ENCODE data around the gene PATE3. TPM values are rescaled to one million over a fixed set of nuclear protein-coding genes. Genes with fewer than 3 reads are reported as not detected.

The PATE3 gene
- total and polyA plus RNA-seq, 2 of the 4 experiments (the other 2 are of a cell fraction), result not detected

- 67% methylated on average over 3 of the region's 7 CpGs; no CpG with 5 or more reads in 1 of the 2 experiments for WGBS, 2 experiments (ENCODE audit: extremely low coverage in 2 of 2, insufficient read length in 1 of 2)
- TF ChIP-seq FOS (IDR thresholded peaks at IDR 0.05; ENCODE audit: low read depth, low read length) (no peak), CEBPB (IDR thresholded peaks at IDR 0.05; ENCODE audit: low read depth, low read length) (no peak), CTCF (conservative IDR thresholded peaks at IDR 0.05; ENCODE audit: low read depth, low read length) (no peak), BHLHE40 (IDR thresholded peaks at IDR 0.05; ENCODE audit: low read depth, low read length) (no peak), MAZ (IDR thresholded peaks at IDR 0.05; ENCODE audit: borderline replicate concordance, low read depth, low read length) (no peak), MAFK (IDR thresholded peaks at IDR 0.05; ENCODE audit: low read depth, low read length) (no peak), MXI1 (IDR thresholded peaks at IDR 0.05; ENCODE audit: borderline replicate concordance, low read depth, low read length) (no peak), USF2 (IDR thresholded peaks at IDR 0.05; ENCODE audit: low read depth, low read length) (no peak), RCOR1 (IDR thresholded peaks at IDR 0.05; ENCODE audit: insufficient replicate concordance, low read length) (no peak), RFX5 (IDR thresholded peaks at IDR 0.05; ENCODE audit: low read depth, low read length) (no peak), ELK1 (IDR thresholded peaks at IDR 0.05; ENCODE audit: borderline replicate concordance, low read depth, low read length) (no peak), POLR2A (IDR thresholded peaks at IDR 0.05; ENCODE audit: low read depth, low read length) (no peak), NFE2L2 (IDR thresholded peaks at IDR 0.05; ENCODE audit: low read depth, low read length) (no peak), CHD1 (IDR thresholded peaks at IDR 0.05; ENCODE audit: low read depth, low read length) (no peak)
- Histone ChIP-seq H4K20me1 (ENCODE audit: insufficient read depth, low read length) (no peaks in the 10 kb centered on the region), H2BK120ac (ENCODE audit: low read depth, low read length) (no peak overlapping the region), H2BK15ac (ENCODE audit: low read depth, low read length) (no peak overlapping the region), H3K9me1 (ENCODE audit: insufficient read depth, low read length) (no peaks in the 10 kb centered on the region), H3K4me1 (ENCODE audit: control insufficient read depth, insufficient read depth, low read length) (no peaks in the 10 kb centered on the region), H3K4me2 (ENCODE audit: low read depth, low read length) (no peak overlapping the region), H3K56ac (ENCODE audit: extremely low read depth, insufficient read depth, low read length) (no peak overlapping the region), H3K9me3 (ENCODE audit: control insufficient read depth, insufficient read depth, low read length) (no peaks in the 10 kb centered on the region), H3K14ac (replicated peaks; ENCODE audit: low read depth, low read length) (no peak overlapping the region), H3K23ac (ENCODE audit: low read depth, low read length) (no peak overlapping the region), H4K91ac (ENCODE audit: insufficient read depth, low read depth, low read length) (no peak overlapping the region), H3K4ac (ENCODE audit: low read depth, low read length) (no peak overlapping the region), H3K18ac (ENCODE audit: low read depth, low read length) (no peak overlapping the region), H3K36me3 (ENCODE audit: control insufficient read depth, insufficient read depth, low read length) (no peaks in the 10 kb centered on the region), H3K27ac (ENCODE audit: insufficient read depth, low read length) (no peak overlapping the region), H4K5ac (ENCODE audit: low read depth, low read length) (no peak overlapping the region), H2AK9ac (replicated peaks; ENCODE audit: low read depth, low read length, poor library complexity) (no peak overlapping the region), H3K27me3 (ENCODE audit: control insufficient read depth, insufficient read depth, low read length) (no peaks in the 10 kb centered on the region), H2BK20ac (ENCODE audit: low read depth, low read length) (no peak overlapping the region), H2AK5ac (ENCODE audit: low read depth, low read length) (no peak overlapping the region), H2BK5ac (ENCODE audit: low read depth, low read length, poor library complexity, severe bottlenecking) (no peak overlapping the region), H4K8ac (ENCODE audit: low read depth in 2 of 2, low read length in 2 of 2) (no peak overlapping the region), H3K4me3 (ENCODE audit: insufficient read depth, low read depth, low read length) (no peak overlapping the region), H3K79me1 (ENCODE audit: low read depth in 1 of 2, low read length in 2 of 2) (no peaks in the 10 kb centered on the region), H2AFZ (replicated peaks; ENCODE audit: low read length, poor library complexity) (no peak overlapping the region), H3K9ac (ENCODE audit: low read depth, low read length) (no peak overlapping the region)
- ChIA-PET CTCF (no interaction called here), POLR2A (ENCODE audit: unreplicated experiment) (no interaction called here)
- in situ Hi-C loops (cut with MboI; ENCODE audit: low sequenced_read_pairs) (no loop called here), dilution Hi-C loops (cut with HindIII; ENCODE audit: low sequenced_read_pairs, unreplicated experiment) (no loop called here), intact Hi-C loops (cut with micrococcal nuclease) (no loop called here)
- ATAC-seq (ENCODE audit: low read depth), result no peak
- BruUV-seq (replicated peaks), result no TSS peak
- DNase-seq, result no peak
Measured at GRCh38 chr11:125756050-125756449, 31.9 kb upstream of the PATE3 start.
